ENCODE measurements around the gene PSMA5.
A peak's percentile ranks its signal among the peaks of the same experiment; 100 is the strongest.
"Not testable (repeated sequence)": the region's sequence is repeated elsewhere in the genome, so short reads cannot be mapped to it uniquely, and the experiment has no call there.

The PSMA5 gene

DNA sequence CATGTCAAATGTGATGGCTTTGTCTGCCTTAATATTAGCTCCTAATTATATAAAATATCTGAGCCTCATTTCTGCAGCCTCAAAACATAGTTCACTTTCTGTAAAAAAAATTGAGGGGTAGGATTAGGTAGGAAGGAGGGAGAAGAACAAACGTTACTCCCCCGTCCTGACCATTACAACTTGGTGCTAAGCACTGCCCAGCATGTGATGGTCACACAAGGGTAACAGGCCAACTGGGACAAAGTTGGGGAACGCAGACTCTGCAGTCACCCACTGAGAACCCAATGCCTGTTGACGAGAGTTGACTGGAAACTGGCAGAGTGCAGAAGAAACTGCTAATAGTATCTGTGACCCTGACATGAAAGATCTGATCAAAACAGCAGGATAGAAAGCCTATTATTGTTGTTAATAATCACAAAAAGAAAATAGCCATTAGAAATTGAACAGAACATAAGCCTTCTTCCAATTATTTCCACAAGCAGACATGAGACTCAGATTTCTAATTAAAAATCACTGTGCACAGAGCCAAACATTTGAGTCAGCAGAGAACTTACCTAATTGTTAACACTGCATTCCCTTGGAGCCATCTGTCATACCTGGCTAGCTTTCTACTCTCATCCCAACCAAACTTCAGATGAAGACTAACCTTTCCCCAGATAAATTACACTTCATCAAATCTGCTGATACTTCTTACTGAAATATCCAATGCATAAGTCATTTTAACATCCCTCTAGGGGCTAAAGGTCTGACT, 34.0 kb downstream of the PSMA5 start:
- DNase-seq (ENCODE audit: low read depth) = no peak

DNA sequence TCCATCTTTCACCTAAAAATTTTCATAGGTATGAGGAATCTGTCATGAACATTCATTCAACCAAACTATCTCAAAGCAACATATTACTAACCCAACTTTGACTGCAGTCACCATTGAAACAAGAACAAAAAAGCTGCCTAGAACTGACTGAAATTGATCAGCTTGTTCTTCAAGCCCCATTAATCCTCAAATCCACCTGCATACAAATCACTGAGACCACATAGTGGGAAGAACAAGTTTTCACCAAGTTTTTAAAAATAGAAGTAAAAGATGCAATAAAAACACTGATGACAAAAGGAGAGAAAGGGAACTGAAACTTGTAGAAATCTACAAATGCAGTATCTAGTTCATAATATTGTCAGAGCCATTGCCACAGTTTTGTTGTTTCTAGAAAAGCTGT, 34.6 kb downstream of the PSMA5 start:
- DNase-seq (ENCODE audit: low read depth) = no peak

DNA sequence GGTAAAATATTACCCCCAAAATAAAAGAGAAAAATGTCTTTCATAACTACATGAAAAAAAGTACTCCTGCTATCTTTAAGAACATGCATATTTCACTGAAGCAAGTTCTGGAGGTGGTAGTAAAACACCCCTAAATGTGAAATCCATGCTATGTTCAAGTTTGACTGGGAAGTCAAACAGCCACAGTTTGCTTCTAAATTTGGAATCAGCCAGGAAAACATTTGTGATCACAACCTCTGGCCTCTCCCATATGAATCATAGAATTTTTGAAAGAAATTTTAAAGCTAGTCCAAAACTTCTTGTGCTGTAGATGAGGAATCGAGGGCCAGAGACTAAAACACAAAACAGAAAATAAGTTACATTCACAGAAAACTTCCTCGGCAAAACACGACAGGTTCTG, 35.1 kb downstream of the PSMA5 start:
- DNase-seq (ENCODE audit: low read depth) = no peak

DNA sequence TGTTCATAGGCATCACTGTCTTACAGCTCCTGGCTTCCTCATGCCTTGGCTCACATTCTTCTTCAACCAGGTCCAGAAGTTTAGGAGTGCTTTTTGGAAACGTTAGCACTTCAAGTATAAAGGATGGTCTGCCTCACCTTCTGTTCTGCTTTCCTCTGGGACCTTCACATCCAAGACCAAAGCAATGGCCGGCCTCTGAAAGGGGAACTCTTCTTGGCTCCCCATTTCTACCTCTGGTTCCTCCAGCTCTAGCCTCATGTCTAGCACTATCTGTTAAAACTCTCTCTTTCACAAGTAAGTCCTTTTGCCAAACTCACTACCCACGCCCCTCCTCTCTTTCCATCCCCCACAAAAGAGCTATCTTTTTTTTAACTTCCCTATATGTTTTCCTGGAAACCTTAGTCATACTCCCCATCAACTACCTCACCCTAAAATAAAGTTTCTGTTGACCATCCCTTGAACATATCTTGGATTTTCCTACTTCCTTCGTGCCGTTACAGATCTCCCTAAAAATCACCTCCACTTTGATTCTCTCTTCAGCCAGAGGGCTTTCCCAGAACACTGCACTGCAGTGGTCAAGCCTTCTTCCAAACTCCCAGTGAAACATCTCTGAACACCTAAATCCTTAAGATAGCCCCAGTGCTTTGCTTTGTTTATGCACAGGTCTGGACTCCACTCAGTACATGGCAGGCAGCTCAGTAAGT, 36.5 kb downstream of the PSMA5 start:
- DNase-seq (ENCODE audit: low read depth) = no peak

DNA sequence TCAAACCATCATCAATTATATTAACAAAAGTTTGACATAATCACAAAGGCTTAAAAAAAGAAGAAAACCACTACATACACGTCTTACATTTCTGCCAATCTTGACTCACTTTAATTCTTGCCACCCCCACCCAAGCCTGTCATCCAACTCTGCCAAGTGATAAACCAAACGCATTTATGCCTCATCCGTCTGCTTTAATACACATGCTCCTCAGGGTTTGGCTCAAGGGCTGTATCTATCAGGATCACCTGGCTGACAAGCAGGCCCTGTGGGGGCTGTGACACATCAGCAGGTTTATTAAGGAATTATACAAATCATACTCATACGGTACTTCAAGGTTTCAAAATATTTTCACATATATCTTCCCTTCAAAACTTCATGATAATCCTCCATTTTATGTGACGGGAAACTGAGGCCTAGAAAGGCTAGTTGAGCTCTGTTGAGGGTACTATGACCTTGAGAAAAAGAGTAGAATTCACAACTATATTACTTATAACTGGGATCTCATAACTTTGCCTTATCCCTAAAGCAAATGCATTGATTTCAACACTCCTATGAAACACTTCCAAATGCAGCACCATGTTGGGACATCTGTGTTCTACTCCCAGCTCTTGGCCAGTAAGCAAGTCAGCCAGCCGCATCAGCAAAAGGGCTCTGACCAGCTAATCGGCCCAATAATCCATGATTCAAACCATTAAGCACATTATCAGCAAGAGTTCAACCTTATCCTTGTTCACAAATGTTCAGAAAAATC, 37.2 kb downstream of the PSMA5 start:
- DNase-seq (ENCODE audit: low read depth) = no peak

DNA sequence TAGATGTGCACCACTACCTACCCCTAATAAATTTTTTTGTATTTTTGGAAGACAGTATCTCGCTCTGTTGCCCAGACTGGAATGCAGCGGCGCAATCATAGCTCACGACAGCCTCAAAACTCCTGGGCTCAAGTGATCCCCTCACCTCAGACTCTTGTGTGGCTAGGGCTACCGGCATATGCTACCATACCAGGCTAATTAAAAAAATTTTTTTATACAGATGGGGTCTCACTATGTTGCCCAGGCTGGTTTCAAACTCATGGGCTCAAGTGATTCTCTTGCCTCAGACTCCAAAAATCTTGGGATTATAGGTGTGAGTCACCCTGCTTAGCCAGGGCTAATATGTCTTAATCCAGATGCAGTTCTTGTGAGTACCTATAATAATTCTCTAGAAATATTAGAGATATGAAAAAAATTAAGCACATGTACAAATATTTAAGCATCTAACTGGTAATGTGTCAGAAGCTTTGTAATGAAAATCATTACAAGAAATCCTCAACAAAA, 38.0 kb downstream of the PSMA5 start:
- no peak for DNase-seq (ENCODE audit: low read depth)

DNA sequence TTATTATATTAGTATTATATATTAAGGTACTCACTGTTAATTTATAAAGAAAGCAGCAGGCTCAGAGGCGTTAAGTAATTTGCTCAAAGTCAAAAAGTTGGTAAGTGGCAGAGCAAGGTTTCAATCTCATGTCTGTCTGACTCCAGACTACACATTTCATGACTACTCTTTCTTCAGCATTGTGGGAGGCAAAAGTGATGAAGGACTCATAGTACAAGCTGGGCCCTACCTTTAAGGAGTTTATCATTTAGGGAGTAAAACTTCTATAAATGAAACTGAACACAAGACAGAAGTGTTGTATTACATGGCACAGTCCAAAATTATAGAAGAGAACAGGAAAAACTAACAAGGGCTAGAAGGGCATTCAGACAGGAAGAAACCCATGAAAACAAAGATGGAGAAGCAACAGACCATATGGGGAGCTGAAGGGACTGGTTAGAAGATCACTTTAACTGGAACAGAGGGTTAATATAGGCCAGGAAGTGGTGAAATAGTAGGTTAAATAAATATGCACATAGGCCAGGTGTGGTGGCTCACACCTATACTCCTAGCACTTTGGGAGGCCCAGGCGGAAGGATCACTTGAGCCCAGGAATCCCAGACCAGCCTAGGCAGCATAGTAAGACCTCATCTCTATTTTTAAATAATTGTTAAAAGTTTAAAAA, 40.1 kb downstream of the PSMA5 start:
- DNase-seq (ENCODE audit: low read depth) = no peak

DNA sequence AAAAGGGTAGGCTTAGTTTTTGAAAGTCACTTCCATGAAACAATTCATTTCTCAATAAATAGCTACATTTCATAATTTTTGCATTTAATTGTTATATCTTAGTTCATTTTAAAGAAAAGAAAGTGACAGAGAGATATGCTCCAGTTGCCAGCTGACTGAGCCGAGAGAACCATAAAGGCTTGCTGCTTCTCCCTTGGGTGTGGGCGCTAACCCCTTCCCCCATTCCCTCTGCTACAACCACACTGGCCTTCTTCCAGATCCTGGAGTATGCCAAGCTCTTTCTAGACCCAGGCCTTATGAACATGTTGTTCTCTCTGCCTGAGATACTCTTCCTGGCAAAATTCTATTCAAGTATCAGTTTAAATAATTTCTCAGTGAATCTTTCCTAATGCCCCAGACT, 40.8 kb downstream of the PSMA5 start:
- no peak for DNase-seq (ENCODE audit: low read depth)

DNA sequence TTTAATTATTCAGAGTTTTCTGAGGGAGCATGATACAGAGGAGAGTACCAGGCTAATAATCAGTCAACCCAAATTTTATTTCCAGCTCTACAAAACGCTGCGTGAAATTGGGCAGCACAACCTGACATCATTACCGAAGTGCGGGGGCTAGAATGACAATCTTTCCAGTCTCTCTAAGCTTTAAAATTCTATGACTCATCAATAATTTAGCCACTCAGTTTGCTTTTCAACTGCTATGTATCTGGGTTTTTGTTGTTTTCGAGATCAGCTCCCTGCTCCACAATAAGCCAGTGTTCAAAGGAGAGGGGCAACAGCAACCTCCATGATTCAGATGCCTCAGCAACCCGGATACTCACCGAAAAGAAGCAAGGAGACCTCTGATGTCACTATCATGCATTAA, 42.4 kb downstream of the PSMA5 start:
- DNase-seq (ENCODE audit: low read depth) = no peak

DNA sequence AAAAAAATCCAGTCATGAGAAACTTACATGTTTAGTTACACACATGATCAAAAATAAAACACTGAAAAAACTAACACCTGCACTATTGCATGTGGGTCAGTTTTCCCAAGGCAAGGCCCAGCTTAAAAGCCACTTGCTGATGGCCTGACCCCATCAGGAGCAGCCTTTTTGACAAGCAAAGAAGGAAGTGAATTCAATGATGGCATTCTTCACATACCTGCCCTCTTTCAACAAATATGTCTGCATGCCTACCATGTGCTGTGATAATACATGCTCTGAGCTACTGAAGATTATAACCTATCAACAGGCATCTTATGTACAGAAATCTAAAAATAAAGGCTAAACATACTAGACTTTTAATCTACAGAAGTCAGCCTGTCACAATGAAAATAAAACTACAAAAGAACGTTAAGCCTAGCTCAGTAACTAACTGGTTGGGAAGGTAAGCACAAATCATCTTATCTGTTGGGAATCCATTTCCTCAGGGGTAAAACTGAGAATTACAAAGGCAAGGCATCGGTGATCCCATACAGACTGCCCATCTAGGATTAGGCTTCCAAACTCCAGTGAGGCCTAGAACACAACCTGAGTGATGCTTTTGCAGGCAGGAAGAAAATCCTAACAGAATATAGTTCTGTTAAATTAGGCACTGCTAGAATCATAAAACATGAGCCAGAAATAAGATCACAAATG, 43.0 kb downstream of the PSMA5 start:
- DNase-seq (ENCODE audit: low read depth) = no peak

DNA sequence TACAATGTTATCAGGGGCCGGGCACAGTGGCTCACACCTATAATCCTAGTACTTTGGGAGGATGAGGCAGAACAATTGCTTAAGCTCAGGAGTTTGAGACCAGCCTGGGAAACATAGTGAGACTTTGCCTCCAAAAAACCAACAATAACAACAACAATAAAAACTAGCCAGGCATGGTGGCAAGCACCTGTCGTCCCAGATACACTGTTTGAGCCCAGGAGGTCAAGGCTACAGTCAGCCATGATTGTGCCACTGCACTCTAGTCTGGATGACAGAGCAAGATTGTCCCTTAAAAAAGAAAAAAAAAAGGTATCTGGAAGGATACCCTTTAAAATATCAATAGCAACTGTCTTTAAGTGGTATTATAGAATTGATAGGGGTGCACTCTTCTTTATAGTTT, 44.7 kb downstream of the PSMA5 start:
- DNase-seq (ENCODE audit: low read depth) = no peak

DNA sequence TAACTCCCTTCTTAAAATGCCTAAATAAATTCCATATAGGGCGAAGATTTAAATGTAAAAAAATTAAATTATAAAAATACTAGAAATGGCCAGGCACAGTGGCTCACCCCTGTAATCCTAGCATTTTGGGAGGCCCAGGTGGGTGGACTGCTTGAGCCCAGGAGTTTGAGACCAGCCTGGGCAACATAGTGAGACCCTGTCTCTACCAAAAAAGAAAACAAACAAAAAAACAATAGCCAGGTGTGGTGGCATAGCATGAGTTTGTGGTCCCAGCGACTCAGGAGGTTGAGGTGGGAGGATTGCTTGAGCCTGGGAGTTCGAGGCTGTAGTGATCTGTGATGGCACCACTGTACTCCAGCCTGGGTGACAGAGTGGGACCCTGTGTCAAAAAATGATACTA, 46.3 kb downstream of the PSMA5 start:
- DNase-seq (ENCODE audit: low read depth) = no peak

DNA sequence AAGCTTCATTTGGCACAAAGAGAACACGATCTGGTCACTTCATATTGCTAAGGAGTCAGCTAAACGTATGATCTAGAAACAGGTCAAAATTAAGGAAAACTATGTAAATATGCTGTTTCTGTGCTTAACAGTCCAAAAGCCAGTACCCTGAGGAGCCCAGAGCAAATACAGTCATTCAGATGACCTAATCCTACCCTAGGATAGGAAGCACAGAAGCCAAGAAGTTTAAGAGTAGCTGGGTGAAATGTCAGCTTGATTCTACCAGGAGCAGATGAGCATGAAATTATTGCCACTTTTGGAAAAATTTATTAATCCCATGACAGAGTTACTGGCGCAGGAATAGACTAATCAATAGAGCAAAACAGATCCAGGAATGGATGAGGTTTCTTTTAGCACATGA, 46.8 kb downstream of the PSMA5 start:
- DNase-seq (ENCODE audit: low read depth) = no peak

DNA sequence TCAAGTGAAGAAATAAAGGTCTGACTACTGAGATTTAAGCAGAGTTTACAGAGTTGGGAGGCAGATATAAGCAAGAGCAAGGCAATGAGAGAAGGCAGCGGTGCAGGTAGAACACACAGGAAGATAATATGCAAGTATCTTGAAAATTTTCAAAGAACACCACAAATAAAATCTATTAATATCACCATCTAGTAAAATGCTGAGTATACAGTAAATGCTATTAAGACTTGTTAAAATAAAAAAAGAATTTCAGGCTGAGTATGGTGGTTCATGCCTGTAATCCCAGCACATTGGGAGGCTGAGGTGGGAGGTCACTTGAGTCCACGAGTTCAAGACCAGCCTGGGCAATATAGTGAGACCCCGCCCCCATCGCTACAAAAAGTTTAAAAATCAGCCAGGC, 48.5 kb downstream of the PSMA5 start:
- no peak for DNase-seq (ENCODE audit: low read depth)

DNA sequence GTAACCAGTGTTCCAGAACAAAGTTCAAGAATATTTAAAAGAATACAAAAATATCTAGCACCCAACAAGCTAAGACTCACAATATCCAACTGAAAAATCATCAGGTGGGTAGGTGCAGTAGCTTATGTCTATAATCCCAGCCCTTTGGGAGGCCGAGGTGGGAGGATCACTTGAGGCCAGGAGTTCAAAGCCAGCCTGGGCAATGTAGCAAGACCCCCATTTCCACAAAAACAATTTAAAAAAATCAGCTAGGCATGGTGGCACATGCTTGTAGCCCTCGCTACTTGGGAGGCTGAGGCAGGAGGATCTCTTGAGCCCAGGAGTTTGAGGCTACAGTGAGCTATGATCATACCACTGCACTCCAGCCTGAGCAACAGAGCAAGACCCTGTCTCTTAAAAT, 52.6 kb downstream of the PSMA5 start:
- DNase-seq (ENCODE audit: low read depth) = not testable (repeated sequence)

DNA sequence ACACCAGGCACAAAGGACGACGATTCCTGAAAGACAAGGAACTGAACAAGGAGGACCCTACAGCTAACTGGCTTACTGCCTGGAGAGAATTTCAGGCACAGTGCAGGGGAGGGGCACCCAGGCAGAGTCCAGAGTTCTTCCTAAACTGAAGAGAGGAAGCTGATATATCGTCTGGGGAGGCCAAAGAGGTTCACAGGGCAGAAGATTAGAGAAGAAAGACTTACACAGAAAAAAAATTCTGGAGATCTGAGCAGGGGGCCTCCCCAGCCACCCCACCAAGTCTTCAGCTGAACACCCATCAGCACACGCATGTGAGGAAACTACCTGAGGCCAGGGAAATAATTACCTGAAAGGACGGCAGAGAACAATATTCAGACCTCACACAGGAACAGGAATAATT, 53.1 kb downstream of the PSMA5 start:
- DNase-seq (ENCODE audit: low read depth) = no peak

DNA sequence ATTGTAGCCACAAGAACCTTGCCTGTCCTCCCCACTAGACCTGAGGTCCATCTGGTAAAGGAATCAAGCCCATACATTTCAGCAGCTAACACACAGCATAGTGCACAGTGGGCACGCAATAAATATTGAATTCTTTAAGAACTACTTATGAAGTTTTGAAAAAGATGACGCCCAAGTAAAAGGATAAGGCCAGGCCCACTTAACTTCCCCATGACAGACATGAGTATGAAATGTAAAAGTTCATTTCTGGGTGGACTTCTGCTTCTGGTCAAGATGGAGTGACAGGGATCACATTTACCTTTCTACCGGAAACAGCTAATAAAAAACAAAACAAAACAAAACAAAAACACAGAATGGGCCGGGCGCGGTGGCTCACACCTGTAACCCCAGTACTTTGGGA, 54.0 kb downstream of the PSMA5 start:
- DNase-seq (ENCODE audit: low read depth) = no peak

DNA sequence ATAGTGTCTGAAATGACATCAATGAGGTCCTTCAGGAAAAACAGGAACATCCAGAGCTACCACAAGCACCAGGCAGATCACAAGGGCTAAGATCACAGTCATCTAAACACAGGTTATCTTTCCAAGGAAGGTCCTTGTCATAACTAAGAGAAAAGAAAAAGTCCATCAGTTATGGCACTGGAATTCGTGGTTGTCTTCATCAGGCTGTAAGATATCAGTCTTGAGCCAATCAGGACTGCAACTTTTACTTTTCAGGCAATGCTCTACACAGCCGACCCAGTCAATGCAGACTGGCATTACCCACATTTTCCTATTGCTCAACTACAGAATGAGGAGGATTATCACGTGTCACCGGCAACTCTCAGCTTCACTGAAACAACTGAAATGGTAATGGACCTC, 54.9 kb downstream of the PSMA5 start:
- peak; percentile 52 for DNase-seq (ENCODE audit: low read depth)

DNA sequence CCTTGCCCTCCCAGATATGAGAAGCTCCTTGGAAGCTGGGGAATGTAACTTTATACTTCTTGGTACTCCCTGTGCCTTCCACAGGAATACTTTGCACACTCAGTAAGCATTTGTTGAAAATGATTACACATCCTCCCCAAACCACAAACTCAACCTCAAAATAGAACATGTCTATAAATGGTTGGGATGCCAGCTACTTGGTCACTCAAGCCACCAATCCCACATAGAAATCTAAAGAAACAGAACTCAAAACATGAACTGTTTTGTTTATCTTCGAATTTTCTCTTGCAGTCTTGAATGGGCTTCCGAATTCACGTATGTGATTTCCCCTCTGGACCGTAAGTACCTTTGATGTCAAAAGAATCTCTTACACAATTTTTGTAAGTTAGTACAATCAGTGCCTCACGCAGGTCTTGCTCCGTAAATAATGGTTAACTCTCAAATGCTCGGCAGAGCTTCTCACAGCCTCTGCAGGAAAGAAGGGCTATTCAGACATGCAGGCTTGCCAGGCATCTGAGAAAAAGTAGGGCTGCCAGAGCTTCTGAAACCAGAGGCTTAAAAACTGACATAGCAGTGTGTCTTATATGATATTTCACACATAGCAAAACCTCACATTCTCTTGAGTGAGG, 55.4 kb downstream of the PSMA5 start:
- DNase-seq (ENCODE audit: low read depth) = peak; percentile 85

DNA sequence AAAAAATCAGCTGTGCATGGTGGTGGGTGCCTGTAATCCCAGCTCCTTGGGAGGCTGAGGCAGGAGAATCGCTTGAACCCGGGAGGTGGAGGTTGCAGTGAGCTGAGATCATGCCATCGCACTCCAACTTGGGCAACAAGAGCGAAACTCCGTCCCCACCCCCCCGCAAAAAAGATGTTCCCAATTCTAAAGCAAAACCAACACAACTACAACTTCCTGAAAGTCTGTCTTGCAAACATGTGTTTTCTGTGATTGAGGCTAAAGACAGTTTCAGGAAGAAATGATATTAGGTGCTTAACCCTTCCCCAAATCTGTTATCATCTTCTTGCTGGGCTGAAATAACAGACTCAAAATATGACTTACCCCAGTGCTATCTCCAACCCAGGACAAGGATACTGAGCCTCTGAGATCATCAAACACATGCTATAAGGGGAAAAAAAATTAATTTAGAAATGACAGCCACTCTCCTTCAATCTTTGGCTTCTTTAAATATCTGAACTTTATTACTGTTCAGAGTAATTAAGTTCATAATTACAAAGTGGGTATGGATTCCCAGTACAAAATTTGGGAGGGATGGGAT, 57.0 kb downstream of the PSMA5 start:
- DNase-seq (ENCODE audit: low read depth) = peak; percentile 33

DNA sequence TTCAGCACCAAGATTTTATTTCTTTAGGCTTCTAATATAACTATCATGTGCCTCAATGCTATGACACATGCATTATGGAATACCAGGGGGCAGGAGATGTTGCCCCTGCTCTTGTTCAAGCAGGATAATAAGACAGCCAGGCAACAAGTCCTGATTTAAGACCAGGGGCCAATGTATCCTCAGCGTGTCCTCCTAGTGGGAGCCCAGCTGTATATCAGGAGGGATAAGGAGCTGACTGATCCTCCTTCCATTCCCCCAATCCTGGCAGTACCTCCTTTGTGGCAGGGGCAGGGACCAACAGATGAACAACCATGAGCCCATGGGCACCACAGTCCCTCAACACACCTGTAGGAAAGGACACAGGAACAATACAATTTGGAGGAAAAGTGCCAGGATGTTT, 57.8 kb downstream of the PSMA5 start:
- no peak for DNase-seq (ENCODE audit: low read depth)

Data from HS-5 (cell line).